SJCRH30 (cell line): ENCODE measurements around the gene HEATR5A. TPM values are rescaled to one million over a fixed set of nuclear protein-coding genes. Genes with fewer than 3 reads are reported as not detected.
"Not testable (repeated sequence)": the region's sequence is repeated elsewhere in the genome, so short reads cannot be mapped to it uniquely, and the experiment has no call there.

ENCODE experiments used
- DNase-seq, 2 experiments: peaks; one replicate each; pipeline ENCODE4 v3.0.0-alpha.2; 2015 to 2020
- H3K27ac ChIP-seq: fragments of 250-450 bp; sonication (Bioruptor Pico); 2 replicates; pipeline ENCODE4 v1.5.1; 2020; ENCODE audit warnings: mild to moderate bottlenecking, moderate library complexity
- H3K27me3 ChIP-seq: fragments of 250-450 bp; sonication (Bioruptor Pico); 2 replicates; pipeline ENCODE4 v1.5.1; 2020; ENCODE audit warnings: mild to moderate bottlenecking, moderate library complexity
- H3K36me3 ChIP-seq: fragments of 250-450 bp; sonication (Bioruptor Pico); 2 replicates; pipeline ENCODE4 v1.5.1; 2020; ENCODE audit warnings: mild to moderate bottlenecking, moderate library complexity
- H3K4me1 ChIP-seq: fragments of 250-450 bp; sonication (Bioruptor Pico); 2 replicates; pipeline ENCODE4 v1.5.1; 2020; ENCODE audit warnings: mild to moderate bottlenecking, moderate library complexity
- H3K4me3 ChIP-seq: fragments of 250-450 bp; sonication (Bioruptor Pico); 2 replicates; pipeline ENCODE4 v1.5.1; 2020; ENCODE audit warnings: mild to moderate bottlenecking, moderate library complexity
- H3K9me3 ChIP-seq: fragments of 250-450 bp; sonication (Bioruptor Pico); replicated peaks from 2 replicates; pipeline ENCODE4 v1.5.1; 2020; ENCODE audit warnings: mild to moderate bottlenecking, moderate library complexity
- total RNA-seq: library from RNA; depleted of rRNA; stranded (reverse); fragments of >200 nt; shearing (Covaris generic); gene quantifications from 2 replicates; pipeline ENCODE4 v1.2.3, GENCODE V29; 2014

HEATR5A gene
- total RNA-seq, 1 experiment from 2014 or later, result 15.5 TPM

- H3K27me3 ChIP-seq, result no peaks in the 10 kb centered on the region
- no peaks in the 10 kb centered on the region; the same call in 1 of the 2 replicates for H3K9me3 ChIP-seq
- no peaks in the 10 kb centered on the region for H3K4me1 ChIP-seq
- no peak overlapping the region for H3K4me3 ChIP-seq
- DNase-seq, result no peak
- no peaks in the 10 kb centered on the region for H3K36me3 ChIP-seq
- H3K27ac ChIP-seq, result no peak overlapping the region
Measured at GRCh38 chr14:31439561-31439960, 19.2 kb upstream of the HEATR5A start.

GRCh38 chr14:31437045-31437691 lies 16.8 kb upstream of the HEATR5A start:
- H3K36me3 ChIP-seq, H3K27ac ChIP-seq, H3K9me3 ChIP-seq, DNase-seq, H3K27me3 ChIP-seq, H3K4me3 ChIP-seq, H3K4me1 ChIP-seq: not testable (repeated sequence)

GRCh38 chr14:31435276-31435675 lies 14.9 kb upstream of the HEATR5A start:
- no peaks in the 10 kb centered on the region for H3K36me3 ChIP-seq
- H3K27ac ChIP-seq, result no peak overlapping the region
- no peak overlapping the region for H3K4me3 ChIP-seq
- H3K27me3 ChIP-seq, result no peaks in the 10 kb centered on the region
- no peak for DNase-seq
- H3K9me3 ChIP-seq, result no peaks in the 10 kb centered on the region; the same call in 1 of the 2 replicates
- H3K4me1 ChIP-seq, result no peaks in the 10 kb centered on the region

- Histone ChIP-seq H3K27ac (no peak overlapping the region), H3K4me3 (no peak overlapping the region), H3K9me3 (no peaks in the 10 kb centered on the region), H3K27me3 (no peaks in the 10 kb centered on the region), H3K36me3 (no peaks in the 10 kb centered on the region), H3K4me1 (no peaks in the 10 kb centered on the region)
- no peak for DNase-seq
Measured at GRCh38 chr14:31430634-31431264, 10.4 kb upstream of the HEATR5A start.

GRCh38 chr14:31429791-31430190 lies 9.4 kb upstream of the HEATR5A start:
- Histone ChIP-seq H3K4me3 (no peak overlapping the region), H3K36me3 (no peaks in the 10 kb centered on the region), H3K9me3 (no peaks in the 10 kb centered on the region), H3K4me1 (no peaks in the 10 kb centered on the region), H3K27ac (no peak overlapping the region), H3K27me3 (no peaks in the 10 kb centered on the region)
- no peak for DNase-seq

GRCh38 chr14:31428011-31428410 lies 7.7 kb upstream of the HEATR5A start:
- Histone ChIP-seq H3K27ac (no peak overlapping the region), H3K4me3 (no peak overlapping the region), H3K4me1 (no peaks in the 10 kb centered on the region), H3K9me3 (no peaks in the 10 kb centered on the region), H3K36me3 (no peaks in the 10 kb centered on the region), H3K27me3 (no peaks in the 10 kb centered on the region)
- no peak for DNase-seq

- no peaks in the 10 kb centered on the region for H3K27me3 ChIP-seq
- no peaks in the 10 kb centered on the region for H3K36me3 ChIP-seq
- no peaks in the 10 kb centered on the region for H3K4me1 ChIP-seq
- H3K4me3 ChIP-seq, result no peak overlapping the region
- H3K27ac ChIP-seq, result no peak overlapping the region
- no peak for DNase-seq
- H3K9me3 ChIP-seq, result no peaks in the 10 kb centered on the region
Measured at GRCh38 chr14:31426663-31427062, 6.3 kb upstream of the HEATR5A start.

- Histone ChIP-seq H3K27ac (no peak overlapping the region), H3K27me3 (no peaks in the 10 kb centered on the region), H3K4me1 (no peaks in the 10 kb centered on the region), H3K9me3 (no peaks in the 10 kb centered on the region), H3K36me3 (no peaks in the 10 kb centered on the region), H3K4me3 (no peak overlapping the region)
- no peak for DNase-seq
Measured at GRCh38 chr14:31425905-31426304, 5.6 kb upstream of the HEATR5A start.

GRCh38 chr14:31421200-31421599 lies 850 bp upstream of the HEATR5A start:
- H3K27me3 ChIP-seq, result no peaks in the 10 kb centered on the region
- peaks cover 7% of the 10 kb centered on the region for H3K4me1 ChIP-seq
- H3K27ac ChIP-seq, result peak overlapping the region; percentile 69
- H3K4me3 ChIP-seq, result peak overlapping the region; percentile 89
- DNase-seq, result no peak
- H3K9me3 ChIP-seq, result no peaks in the 10 kb centered on the region
- H3K36me3 ChIP-seq, result no peaks in the 10 kb centered on the region

GRCh38 chr14:31419967-31420318 lies 407 bp downstream of the HEATR5A start:
- peak overlapping the region; percentile 23 for H3K27ac ChIP-seq
- H3K36me3 ChIP-seq, result no peaks in the 10 kb centered on the region
- DNase-seq, result peak in 1 of 2 experiments; percentile 47
- no peaks in the 10 kb centered on the region for H3K9me3 ChIP-seq
- H3K4me1 ChIP-seq, result peaks cover 7% of the 10 kb centered on the region
- H3K4me3 ChIP-seq, result peak overlapping the region; percentile 89
- H3K27me3 ChIP-seq, result no peaks in the 10 kb centered on the region

- no peaks in the 10 kb centered on the region for H3K9me3 ChIP-seq
- peak in 1 of 2 experiments; percentile 65 for DNase-seq
- peak overlapping the region; percentile 89 for H3K4me3 ChIP-seq
- no peaks in the 10 kb centered on the region for H3K27me3 ChIP-seq
- H3K4me1 ChIP-seq, result peaks cover 7% of the 10 kb centered on the region
- no peaks in the 10 kb centered on the region for H3K36me3 ChIP-seq
- H3K27ac ChIP-seq, result peak overlapping the region; percentile 23; the same call in 1 of the 2 replicates
Measured at GRCh38 chr14:31419179-31419966, 977 bp downstream of the HEATR5A start.

GRCh38 chr14:31418440-31418839 lies 1.9 kb downstream of the HEATR5A start:
- no peak for DNase-seq

GRCh38 chr14:31414190-31414833 lies 6.0 kb downstream of the HEATR5A start:
- no peak overlapping the region for H3K27ac ChIP-seq
- no peaks in the 10 kb centered on the region for H3K9me3 ChIP-seq
- DNase-seq, result no peak
- peaks cover 7% of the 10 kb centered on the region for H3K4me1 ChIP-seq
- H3K36me3 ChIP-seq, result no peaks in the 10 kb centered on the region
- no peak overlapping the region for H3K4me3 ChIP-seq
- no peaks in the 10 kb centered on the region for H3K27me3 ChIP-seq

More at GRCh38 chr14:31418440-31418839, 1.9 kb downstream of the HEATR5A start:
- Histone ChIP-seq H3K27me3 (no peaks in the 10 kb centered on the region), H3K4me1 (peaks cover 7% of the 10 kb centered on the region), H3K27ac (no peak overlapping the region), H3K9me3 (no peaks in the 10 kb centered on the region), H3K4me3 (no peak overlapping the region), H3K36me3 (no peaks in the 10 kb centered on the region)

GRCh38 chr14:31411218-31411727 lies 9.1 kb downstream of the HEATR5A start:
- H3K36me3 ChIP-seq, result no peaks in the 10 kb centered on the region
- DNase-seq, result no peak
- H3K9me3 ChIP-seq, result no peaks in the 10 kb centered on the region
- no peak overlapping the region for H3K4me3 ChIP-seq
- H3K27me3 ChIP-seq, result no peaks in the 10 kb centered on the region
- H3K4me1 ChIP-seq, result no peaks in the 10 kb centered on the region
- H3K27ac ChIP-seq, result no peak overlapping the region
